Activated T-cell treated with anti-CD3 and anti-CD28 coated beads, Interleukin-2, amount 50 U/mL, for 48 hours (primary cell): ENCODE measurements around the gene ACBD4.
"Not testable (repeated sequence)": the region's sequence is repeated elsewhere in the genome, so short reads cannot be mapped to it uniquely, and the experiment has no call there.

Source experiments
- DNase-seq, 2 experiments: peaks; one replicate each; pipeline ENCODE4 v3.0.0-alpha.2; 2020

The ACBD4 gene

DNA sequence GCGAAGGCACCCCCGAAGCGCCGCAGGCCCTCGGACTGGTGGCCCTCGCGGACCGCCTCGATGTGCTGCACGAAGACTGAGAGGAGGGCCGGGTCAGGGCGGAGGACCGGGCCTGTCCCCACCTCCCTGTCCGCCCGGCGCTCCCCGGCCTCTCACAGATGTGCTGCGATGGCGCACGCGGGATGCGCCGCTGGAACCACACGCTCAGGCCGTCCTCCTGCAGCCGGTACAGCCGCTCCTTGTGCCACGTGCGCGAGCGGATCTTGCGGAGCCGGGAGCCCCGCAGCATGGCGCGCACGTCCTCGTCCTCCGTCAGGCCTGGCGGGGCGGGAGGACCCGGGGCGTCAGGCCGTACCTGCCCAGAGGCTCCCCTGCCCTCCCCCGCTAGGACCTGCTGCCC, 14.4 kb upstream of the ACBD4 start:
- no peak for DNase-seq

DNA sequence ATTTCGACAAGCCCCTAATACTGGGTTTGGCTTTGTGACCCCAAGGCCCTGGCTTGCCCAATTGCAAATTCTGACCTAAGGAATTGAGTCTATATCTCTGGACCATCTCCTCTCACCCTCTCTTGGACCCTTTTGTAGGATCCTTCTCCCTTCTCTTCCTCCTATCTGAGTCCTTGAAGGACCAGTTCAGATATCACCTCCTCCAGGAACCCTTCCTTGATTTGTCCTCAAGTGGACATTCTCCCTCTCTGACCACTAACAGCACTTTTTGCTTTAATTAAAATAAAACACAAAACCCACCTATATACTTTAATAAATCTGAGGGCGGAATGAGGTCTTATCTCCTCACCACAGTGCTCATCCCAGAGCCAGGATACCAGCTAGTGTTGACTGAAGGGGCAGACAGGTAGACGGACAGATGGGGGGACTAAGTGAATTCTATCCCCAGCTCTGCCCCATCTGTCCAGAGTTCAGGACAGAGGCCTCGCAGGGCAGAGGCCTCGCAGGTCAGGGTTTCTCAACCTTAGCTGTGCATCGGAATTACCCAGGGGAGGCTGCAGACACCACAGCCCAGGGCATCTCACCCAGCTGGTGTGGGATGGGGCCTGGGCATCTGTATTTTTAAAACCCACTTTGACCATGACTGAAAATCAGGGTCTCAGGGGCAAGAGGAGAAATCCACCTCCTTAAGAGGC, 12.3 kb upstream of the ACBD4 start:
- DNase-seq = no peak

DNA sequence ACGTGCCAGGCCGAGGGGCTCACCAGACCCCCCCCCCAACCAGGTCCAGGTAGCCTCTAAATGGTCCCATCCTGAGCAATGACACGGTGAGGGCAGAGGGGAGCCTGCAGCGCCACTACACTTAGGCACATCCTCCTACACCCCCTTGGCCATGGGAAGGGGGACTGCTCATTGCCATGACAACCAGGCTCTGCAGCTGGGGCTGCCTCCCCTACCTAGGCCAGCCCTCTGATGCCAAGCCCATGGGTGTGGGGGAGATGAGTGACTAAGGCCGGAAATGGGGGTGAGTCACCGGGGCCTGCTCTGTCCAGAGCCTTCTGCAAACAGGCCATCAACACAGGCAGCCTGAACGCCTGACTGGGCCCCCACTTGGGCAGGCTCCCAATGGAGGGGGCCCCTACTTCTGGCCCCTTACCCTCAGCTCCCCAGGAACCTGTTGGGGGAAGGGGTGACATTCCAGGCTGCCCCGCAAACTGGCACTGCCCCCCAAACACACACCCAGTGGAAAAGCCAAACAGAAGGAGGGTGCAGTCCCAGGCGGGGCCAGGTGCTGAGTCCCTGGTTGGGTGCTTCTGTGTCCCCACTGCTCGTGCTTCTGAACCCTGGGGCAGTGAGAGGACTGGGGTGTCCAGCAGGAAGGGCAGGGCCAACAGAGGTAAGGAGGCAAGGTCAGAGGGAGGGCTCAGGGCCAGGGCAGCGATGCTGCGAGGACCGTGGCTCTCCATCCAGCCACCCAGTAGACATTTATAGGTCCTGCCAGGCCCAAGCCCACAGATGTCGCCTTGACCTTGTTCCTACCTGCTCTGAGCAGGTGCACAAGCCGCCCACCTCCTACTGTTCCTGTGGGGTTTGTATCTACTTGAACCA, 11.3 kb upstream of the ACBD4 start:
- DNase-seq = peak in 1 of 2 experiments; percentile 46

DNA sequence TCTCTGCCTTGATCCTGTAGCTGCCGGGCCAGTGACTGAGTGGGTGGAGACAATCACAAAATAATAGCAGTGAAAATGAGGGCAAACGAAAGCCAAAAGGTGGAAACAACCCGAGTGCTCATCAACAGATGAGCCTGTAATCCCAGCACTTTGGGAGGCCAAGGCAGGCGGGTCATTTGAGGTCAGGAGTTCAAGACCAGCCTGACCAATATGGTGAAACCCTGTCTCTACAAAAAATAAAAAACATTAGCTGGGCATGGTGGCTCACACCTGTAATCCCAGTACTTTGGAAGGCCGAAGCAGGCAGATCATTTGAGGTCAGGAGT, 10.7 kb upstream of the ACBD4 start:
- not testable (repeated sequence) for DNase-seq

DNA sequence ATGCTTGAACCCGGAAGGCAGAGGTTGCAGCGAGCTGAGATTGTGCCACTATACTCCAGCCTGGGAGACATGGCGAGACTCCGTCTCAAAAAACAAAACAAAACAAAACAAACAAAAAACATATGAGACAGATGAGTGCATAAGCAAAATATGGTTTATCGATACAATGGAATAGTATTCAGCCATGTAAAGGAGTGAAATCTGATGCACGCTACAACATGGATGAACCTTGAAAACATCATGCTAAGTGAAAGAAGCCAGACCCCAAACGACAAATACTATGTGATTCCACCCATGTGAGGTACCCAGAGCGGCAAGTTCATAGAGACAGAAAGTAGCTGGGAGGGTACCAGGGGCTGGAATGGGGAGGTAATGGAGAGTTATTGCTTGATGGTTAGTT, 10.0 kb upstream of the ACBD4 start:
- DNase-seq = no peak

DNA sequence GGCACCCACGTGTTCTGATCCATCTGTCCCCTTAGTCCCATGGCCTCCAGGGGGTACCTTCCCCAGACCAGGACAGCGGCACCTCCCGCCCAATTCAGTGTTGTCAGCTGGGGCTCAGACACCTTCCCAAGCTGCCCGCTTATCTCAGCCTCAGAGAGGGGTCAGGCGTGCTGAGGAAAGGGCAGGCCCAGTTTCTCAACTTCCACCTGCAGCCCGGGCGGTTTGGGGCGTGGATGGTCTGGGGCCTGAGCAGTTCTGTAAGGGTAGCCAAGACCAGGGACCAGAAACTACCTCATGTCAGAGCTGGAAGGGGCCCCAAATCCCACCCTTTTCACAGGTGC, 8.3 kb upstream of the ACBD4 start:
- no peak for DNase-seq

DNA sequence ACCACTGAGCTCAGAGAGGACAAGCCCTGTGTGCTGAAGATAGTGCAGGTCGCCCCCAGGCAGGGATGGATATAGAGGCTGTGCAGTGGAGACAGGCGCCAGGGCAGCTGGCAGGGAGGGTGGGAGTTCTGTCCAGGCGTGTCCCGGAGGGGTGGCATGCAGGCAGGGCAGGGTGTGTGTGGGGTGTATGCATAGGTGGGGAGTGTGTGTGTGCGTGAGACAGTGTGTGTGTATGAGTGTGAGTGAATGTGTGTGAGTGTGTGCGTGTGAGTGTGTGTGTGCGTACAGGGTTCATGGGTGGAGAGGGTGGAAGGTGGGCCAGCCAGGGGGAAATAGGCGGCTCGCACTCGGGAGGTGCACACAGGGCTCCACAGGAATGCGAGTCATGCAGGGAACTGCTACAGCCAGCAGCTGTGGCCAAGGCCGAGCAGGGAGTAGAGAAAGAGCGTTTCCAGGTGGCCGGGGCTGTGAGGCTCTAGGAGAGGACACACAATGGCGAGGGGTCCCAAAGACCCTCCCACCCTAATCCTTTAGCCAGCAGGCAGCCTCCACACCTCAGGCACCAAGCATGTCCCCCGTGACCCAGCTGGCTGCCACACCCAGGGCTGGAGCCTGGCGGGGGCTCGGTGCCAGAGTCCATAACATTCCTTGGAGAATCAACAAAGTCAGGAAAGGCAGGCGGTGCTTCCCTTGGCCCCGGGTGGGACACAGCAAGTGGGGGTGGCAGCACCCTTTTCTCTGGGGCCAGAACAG, 7.8 kb upstream of the ACBD4 start:
- DNase-seq = no peak

DNA sequence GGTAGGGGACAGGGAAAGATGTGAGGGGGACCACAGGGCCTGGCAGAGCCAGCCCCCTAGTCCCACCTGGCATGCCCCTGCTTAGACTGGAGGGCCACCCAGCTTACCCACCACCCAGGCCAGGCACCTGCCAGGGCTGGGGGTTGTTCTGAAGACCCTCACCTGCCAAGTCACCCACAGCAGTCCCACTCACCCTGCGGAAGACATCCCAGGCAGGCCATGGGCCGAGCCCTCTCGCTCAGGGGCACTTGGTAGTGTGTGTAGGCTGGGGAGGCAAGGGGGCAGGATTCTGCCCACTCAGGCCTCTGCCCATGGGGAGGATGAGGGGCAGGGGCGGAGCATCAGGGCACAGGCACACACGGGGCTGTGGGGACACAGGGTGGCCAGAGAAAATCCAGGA, 7.2 kb upstream of the ACBD4 start:
- DNase-seq = no peak

DNA sequence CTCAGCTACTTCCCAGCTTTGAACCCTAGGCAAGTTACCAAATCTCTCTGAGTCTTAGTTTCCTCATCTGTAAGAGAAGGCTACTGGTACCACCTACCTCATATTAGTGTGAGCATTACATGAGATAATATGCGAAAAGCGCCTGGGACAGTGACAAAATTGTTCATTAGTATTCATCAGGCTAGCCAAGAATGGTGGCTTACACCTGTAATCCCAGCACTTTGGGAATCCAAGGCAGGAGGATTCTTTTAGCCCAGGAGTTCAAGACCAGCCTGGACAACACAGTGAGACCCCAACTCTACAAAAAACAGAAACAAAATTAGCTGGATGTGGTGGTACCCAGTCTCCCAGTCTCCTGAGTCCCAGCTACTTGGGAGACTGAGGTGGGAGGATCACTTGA, 6.5 kb upstream of the ACBD4 start:
- no peak for DNase-seq

DNA sequence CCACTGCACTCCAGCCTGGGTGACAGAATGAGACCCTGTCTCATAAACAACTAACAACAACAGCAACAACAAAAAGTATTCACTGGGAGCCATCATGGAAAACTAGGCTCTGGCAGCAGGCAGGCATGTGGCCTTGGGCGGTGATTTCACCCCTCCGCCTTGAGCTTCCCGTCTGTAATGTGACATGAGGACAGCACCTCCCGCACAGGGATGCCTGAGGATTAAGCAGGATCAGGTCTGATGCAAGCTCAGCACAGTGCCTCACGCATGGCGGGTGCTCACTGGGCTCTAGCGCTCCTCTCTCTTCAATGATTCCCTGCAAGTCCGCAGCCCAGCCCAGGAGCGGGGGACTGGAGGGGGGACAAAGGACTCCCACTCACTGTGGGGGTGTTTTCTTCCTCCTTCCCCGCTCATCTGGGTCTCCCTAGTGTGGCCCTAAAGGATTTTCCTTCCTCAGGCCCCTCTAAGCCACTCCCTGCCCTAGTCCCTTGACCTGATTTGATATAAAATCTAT, 6.0 kb upstream of the ACBD4 start:
- DNase-seq = no peak

DNA sequence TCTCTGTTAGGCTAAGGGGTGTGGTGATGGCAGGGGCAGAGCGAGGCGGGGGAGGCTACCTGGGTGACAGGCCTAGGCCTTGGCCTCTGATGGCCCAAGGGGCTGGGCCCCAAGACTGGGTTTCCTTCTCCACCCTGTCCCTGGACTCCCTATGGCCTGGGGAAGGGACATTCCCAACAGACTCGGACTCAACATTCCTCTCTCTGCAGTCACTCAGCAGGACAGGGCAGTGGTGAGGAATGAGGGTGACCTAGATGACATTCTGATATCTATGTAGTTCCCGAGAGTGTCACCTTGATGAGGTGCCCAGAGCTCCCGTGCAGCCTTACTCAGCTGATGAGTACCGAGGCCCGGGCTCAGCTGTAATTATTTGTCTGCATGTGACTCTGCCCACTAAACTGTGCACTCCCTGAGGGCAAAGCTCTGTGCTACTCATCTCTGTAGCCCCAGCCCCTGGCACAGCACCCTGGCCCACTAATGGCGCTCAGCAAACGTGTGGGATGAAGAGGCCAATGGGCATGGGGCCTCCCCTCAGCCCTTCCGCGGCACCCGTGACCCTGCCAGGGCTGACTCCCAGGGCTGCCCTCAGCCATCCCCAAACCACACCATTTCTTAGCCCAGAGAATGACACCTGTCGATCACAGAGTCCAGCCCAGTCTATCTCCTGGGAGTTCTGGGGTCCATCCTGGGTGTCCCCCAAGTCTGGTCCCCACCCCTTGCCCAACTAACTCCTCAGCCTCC, 5.4 kb upstream of the ACBD4 start:
- DNase-seq = no peak

DNA sequence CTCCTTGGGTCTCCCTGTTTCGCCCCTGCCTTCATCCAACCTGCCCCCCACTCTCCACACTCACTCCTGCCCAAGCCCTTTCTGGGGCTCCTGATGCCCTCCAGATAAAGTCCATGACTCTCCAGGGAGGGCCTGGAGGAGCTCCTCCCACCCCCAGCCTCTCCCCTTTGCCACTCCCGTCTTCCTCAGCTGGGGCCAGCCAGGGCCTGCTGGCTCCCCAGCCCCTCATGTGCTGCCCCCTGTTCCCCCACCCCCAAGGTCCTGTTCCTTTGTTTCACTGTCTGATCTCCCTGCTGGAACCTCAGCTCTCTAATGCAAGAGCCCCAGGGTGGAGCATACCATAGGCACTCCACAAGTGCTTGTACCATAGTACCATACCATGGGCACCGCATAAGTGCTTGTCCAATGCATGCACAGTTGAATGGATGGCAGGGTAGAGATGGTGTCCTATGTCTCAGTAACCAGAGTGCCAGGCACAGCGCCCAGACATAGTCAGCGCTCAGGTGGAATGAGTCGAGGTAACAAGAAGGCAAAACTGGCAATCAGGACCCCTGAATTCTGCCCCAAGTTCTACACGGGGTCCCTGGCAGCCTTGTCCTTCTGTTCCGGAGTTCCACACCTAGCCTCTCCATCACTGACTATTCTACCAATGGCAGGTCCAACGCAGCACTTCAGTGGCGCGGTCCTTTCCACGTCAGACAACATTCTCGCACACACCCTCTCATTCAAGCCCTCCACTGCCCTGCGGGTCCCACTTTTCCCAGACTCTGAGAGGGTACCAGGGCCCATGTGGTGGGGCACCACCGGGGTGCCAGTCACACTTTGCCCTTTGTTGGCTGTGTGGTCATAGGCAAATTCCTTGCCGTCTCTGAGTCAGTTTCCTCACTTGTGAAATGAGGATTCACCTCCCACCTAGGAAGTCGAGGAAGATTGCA, 4.5 kb upstream of the ACBD4 start:
- DNase-seq = no peak

DNA sequence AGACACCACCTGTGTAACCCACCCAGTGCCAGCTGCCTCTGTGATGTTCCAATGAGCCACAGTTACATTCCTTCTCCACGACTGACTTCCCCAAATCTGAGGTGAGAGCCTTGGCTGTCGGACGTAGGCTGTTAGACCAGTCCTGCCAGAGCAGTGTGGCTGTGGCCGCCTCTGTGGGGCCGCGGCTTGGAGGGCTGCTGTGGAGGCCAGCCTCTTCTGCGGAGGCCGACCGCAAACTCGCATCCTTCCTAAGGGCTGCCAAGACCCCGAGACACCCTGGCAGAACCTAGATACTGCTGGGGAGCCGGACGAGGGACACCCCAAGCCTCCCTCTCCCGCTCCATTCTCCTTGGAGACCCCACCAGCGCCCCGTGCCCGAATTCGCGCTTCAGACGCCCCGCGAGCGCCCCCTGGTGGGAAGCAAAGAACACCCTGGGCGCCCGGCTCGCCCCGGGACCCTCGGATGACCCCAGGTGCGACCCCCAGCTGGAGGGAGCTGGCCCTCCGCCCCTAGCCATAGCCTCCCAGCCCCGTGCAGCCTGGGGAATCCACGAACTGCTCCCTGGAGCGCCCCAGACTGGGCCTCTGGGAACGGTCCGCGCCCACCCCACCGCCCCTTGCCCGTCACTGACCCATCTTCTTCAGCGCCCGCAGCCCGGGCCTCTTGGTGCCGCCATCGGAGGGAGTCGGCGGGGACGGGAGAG, 3.7 kb upstream of the ACBD4 start:
- DNase-seq = peak; percentile 72 to 74

DNA sequence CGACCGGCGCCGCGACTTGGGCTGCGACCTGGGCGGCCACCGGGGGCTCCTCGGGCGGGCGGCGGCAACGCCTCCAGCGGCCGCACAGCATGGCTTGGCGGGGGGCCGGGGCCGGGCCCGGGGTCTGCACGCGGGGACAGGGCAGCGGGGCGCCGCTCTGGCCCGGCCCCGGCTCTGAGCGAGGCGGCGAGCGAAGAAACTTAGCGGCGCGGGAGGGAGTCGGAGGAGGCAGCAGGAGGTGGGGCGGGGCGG, 3.2 kb upstream of the ACBD4 start, which contains the start of gene PLCD3:
TSS of gene PLCD3 (minus strand) at position 196 of the 252 bp plus-strand sequence. CDS start at position 91, 105 bp downstream.
- no peak for DNase-seq

DNA sequence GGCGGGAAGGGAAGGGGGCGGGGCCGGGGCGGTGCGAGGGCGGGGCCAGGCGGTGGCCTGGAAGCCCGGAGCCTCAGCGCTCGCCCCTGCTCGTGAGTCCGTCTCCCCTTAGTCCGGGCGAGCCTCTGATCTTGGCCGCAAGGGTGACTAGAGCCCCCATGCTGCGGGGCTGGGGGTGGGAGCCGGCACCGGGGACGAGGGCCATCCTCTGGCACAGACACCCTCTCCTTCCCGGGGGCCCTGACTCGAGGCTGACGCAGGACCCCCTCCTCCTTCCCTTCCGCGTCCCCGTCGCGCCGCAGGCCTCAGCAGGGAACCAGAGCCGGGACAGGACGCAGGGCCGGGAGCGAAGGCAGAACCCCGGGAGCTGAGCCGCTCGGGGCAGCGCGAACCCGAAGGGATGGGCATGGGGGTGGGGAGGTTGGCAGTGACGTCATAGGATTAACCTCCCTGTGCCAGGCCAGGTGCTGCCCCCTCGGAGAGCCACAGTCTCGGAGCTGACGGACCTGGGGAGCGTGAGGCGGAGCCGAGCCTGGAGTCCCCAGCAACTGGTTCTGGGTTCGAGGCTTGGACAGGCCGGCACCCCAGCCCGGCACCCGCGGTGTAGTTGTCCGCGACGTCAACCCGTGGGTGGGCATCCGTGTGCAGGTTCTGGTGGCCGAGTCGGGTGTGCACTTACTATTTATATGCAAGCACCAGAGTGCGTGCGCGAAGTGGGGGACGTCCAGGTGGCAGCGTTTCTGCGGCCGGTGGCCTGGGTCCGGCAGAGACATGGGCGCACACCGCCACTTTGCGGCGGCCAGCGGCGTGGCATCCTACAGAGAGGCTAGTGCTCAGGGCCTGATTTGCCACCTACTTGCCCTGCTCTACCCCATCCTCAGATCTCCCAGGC, 2.7 kb upstream of the ACBD4 start:
- DNase-seq = peak; percentile 82 to 83

DNA sequence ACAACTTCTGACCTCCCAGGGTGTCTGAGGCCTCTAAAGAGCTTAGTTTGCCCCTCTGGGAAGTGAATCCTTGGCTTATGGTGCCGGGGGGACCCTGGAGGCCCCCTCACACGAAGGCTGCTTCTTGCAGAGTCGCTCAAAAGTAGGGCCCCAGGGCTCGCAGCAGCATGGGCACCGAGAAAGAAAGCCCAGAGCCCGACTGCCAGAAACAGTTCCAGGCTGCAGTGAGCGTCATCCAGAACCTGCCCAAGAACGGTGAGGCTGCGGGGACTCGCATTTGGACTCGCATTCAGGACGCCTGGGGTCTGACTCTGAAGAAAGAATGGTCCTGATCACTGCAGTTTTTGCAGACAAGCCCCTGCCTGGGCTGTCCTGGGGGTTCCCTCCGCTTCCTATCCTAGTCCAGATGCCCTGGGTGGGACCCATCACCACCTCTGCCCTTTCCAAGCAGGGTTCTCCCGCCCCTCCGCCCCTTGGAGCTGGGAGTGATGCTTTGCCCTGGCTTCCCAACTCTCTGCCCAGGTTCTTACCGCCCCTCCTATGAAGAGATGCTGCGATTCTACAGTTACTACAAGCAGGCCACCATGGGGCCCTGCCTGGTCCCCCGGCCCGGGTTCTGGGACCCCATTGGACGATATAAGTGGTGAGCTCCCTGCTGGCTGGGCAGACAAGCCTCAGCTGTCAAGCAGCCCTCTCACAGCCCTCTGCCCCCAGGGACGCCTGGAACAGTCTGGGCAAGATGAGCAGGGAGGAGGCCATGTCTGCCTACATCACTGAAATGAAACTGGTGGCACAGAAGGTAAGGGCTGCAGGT, 698 bp downstream of the ACBD4 start:
- DNase-seq = no peak

DNA sequence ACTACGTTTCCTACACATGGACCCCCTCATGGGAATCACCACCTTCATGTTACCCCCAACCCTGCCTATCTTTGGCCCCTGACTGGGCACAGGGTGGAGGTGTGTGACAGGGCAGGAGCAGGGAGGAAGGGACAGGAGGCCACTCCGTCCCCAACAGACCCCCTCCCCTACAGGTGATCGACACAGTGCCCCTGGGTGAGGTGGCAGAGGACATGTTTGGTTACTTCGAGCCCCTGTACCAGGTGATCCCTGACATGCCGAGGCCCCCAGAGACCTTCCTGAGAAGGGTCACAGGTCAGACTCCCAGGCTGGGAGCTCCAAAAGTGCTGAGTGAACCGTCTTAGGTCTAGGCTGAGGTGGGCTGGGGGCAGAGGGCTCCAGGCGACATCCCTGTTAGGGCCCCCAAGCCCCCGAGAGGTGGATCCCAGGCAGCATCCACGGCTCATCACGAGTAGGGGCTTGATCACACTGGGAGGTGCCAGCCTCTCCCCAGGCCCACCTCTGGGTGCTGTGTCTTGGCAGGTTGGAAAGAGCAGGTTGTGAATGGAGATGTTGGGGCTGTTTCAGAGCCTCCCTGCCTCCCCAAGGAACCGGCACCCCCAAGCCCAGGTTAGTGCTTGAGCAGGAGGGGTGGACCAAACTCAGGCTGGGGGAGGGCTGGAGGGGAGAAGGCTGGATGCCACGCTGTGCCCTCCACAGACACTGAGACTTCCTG, 1.5 kb downstream of the ACBD4 start:
- DNase-seq = no peak

DNA sequence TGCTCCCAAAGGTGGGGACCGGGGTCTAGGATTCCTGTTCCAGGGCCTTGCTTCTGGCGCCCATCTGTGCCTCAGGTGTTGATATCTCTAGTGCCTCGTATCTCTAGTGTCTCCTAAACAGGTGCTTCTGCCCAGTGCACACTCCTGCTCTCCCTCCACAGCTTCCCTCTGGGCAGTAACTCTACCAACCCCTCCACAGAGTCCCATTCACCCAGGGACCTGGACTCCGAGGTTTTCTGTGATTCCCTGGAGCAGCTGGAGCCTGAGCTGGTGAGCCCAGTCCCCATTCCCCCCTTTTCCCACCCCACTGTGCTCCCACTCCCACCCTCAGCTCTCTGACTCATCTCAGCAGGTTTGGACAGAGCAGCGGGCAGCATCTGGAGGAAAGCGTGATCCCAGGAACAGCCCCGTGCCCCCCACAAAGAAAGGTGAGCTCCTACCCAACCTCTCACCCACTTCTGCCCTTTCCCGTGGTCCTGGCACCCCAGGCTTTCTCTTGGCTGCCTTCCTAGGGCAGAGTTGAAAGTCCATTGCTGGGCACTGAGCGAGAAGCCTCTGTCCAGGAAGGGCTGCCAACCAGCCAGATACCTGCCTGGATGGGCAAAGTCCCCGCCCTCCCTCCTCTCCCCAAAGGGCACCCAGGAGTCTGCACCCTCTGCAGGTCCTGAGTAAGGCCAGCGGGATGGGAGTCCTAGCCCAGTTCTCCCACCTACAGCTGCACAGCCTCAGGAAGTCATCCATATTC, 2.2 kb downstream of the ACBD4 start:
- DNase-seq = no peak
